Fibroblast of lung (primary cell): ENCODE data around the gene RPS6KA2.

Experiments used
- EZH2 ChIP-seq: IDR thresholded peaks from 2 replicates; pipeline ENCODE4 v1.5.1; 2012; ENCODE audit warnings: low read length, control low read depth, mild to moderate bottlenecking; ENCODE audit errors: missing control alignments
- TF ChIP-seq, protein P1 (sequence below), 2 donors: IDR thresholded peaks in 1 of 2; conservative IDR thresholded peaks in 1 of 2; 1 replicate in 1 of 2; 2 replicates in 1 of 2; pipeline ENCODE4 v1.5.1; 2011 to 2012; ENCODE audit warnings: low read length in 2 of 2, control low read depth in 1 of 2, inconsistent platforms in 1 of 2, low read depth in 1 of 2, mild to moderate bottlenecking in 1 of 2

- TF ChIP-seq, protein P1, sequence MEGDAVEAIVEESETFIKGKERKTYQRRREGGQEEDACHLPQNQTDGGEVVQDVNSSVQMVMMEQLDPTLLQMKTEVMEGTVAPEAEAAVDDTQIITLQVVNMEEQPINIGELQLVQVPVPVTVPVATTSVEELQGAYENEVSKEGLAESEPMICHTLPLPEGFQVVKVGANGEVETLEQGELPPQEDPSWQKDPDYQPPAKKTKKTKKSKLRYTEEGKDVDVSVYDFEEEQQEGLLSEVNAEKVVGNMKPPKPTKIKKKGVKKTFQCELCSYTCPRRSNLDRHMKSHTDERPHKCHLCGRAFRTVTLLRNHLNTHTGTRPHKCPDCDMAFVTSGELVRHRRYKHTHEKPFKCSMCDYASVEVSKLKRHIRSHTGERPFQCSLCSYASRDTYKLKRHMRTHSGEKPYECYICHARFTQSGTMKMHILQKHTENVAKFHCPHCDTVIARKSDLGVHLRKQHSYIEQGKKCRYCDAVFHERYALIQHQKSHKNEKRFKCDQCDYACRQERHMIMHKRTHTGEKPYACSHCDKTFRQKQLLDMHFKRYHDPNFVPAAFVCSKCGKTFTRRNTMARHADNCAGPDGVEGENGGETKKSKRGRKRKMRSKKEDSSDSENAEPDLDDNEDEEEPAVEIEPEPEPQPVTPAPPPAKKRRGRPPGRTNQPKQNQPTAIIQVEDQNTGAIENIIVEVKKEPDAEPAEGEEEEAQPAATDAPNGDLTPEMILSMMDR (conservative IDR thresholded peaks at IDR 0.05 in 1 of 2, IDR thresholded peaks at IDR 0.05 in 1 of 2; ENCODE audit: low read depth in 1 of 2, low read length in 2 of 2): no peak
- no peak for TF ChIP-seq EZH2
These were observed 84.5 kb downstream of the RPS6KA2 start for GRCh38 chr6:166542580-166542912.
